GM21723 (cell line): ENCODE measurements around the gene SHB.

Experiments used
- ATAC-seq: cut with Tn5 transposase; IDR thresholded peaks from one replicate; pipeline ENCODE4 v1.9.1; 2021; ENCODE audit warnings: mild to moderate bottlenecking, moderate library complexity; ENCODE audit not compliant: unreplicated experiment

The SHB gene

DNA sequence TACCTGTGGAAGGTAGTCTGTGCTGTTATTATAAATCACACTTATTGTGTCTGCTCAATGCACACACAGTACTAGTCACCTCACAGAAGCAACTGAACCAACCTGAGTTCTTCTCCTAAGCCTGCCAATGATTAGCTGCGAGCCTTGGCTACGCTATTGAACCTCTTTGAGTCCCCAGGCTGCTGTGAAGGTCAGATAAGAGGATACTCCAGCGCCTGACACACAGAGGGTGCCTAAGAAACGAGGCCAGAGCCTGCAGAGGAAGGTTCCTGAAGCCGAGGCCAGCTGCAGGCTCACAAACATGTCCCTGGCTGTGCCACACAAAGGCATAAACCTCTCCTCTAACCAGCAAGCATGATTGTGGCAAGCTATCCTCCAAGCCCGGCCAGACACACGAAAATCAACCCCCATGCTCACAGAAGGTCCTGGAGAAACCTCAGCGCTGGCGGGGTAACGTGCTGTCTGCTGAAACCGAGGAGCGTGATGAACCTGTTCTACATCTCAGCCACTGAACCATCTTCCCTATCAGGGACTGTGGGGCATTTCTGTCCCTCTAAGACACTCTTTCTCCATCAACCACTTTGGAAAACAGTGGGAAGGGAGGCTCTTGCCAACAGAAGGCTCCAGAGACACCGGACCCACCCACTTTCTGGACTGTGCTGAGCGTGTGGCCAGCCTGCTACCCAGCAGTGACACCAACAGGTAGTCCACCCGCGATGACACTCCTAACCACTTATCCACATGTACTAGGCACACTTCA lies 111.9 kb downstream of the SHB start:
- ATAC-seq = no peak

DNA sequence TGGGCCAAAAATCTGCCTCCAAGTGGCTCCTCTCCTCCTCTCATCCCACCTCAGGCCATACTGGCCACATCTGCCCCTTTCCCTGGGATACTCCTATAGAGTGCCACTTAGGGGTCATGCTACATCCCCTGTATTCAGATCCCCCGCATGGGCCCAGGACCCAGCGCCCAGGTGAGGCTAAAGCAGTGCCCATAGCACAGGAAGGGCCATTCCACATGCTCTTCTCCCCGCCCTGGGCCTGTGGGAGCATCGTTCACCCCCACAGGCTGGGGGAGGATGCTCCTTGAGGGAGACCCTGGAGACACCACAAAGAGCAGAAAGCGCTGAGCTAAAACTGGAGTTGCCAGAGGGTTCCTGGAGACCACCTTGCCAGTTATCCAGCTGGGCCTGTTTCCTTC lies 112.6 kb downstream of the SHB start:
- no peak for ATAC-seq

DNA sequence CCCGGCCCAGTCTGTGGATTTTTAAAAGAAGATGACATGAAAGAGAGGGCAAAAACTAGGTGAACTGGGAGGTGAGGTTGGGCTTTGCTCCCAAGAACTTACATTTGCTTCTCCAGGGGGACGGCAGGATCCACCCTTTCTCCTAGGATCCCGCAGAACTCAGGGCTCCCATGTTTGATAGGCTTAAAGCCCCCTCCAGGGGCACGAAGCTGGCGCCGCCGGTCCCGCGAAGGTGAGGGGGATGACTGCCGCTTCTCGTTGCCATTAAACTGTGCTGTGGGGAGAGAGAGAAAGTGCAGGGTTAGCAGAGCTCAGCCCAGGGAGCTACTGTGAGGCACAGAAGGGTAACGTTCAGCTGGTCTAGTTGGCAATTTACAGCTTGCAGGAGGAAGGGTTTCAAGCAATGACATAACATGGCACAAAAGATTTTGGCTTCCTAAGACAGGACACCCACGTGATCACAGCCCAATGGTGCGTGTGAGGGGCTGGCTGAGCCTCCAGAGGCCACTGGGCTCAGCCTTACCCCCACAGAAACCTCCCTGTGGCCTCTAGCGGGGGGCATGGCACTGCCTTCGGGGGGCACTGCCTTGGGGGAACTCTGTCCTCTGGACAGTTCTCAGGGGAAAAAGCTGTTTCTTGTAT lies 113.1 kb downstream of the SHB start:
- ATAC-seq = no peak

DNA sequence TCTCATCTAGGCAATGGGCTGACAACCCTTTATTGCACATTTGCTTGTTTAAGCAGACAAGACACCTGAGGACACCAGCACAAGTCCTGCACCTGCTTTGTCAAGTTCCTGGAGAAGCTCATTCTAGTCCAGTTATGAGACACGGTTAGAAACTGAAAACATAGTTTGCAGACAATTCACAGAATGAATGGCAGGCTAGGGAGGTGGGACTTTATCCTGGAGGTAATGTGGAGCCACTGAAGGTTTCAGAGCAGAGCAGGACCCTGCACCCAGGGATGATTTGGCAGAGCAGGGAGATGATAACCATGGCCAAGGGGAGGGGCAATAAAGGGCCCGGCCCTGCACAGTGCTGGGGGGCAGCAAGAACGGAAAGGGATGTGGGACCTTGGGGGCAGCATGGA lies 114.4 kb downstream of the SHB start:
- ATAC-seq = peak; percentile 53

DNA sequence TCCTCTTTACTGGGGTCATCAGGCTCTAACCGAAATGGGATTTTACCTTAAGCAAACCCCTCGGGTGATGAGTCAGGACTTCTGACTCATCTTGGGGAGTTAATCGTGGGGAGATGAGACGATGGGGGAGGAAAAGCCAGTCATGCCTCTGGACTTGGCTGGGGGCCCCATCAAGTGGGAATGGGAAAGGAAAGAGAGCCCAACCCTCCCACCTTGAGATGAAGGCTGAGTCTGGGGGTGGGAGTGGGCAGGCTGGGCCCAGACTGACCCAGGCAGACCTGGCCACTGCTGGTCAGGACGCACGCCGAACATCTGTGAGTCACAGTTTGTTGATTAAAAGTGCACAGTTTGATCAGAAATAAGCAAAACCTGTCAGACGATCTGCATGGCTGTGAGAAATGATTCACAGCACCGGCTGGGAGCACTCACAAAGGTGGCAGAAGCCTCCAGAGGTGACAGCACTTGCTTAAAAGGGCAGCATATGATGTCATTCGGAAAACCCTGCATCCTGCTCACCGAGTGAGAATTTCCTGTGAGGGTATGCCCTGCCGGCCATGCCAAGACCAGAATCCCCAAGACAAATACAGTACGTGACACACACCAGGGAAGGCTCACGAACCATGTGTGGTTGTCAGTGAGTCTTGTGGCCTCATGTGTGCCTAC lies 115.1 kb downstream of the SHB start:
- peak; percentile 68 for ATAC-seq

DNA sequence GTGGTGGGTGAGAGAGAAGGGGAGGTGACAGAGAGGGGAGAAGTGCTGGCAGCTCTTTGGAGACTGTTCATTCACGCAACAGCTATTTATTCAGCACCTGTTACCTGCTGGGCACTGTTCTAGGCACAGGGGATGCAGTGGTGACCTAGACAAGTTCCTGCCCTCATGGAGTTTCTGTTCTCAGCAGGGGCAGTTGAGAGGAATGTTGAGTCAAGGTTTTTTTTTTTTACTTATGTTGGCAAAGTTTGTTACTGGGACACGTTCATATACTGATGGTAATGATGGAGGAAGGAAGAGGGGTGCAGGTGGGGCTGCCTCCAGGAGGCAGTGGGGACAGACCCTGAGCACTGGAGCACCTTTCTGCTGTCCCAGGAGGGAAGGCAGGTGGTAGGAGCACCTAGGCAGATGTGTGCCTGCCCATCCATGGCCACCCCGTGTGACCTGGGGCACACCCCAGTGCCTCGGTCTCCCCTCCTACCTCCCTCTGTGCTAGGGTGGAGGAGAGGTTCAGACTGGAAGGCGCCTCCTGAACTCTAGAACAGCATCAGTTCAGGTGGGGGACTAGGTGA lies 115.7 kb downstream of the SHB start:
- ATAC-seq = no peak

DNA sequence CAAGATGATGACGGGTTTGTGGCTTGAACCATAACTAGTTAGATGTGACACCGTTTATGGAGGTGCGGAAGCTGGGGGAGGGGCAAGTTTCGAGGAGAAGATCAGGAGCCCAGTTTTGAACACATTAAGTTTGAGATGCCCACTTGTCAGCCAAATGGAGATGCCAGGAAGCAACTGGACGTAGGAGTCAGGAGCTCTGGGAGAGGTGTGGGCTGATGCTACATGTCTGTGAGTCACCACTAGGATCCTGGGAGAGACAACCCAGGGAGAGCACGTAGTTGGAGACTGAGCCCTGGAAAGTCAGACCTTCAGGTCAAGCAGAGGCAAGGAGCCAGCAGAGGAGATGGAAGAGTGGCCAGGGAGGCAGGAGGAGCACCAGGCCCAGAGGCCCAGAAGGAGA lies 116.3 kb downstream of the SHB start:
- ATAC-seq = no peak

DNA sequence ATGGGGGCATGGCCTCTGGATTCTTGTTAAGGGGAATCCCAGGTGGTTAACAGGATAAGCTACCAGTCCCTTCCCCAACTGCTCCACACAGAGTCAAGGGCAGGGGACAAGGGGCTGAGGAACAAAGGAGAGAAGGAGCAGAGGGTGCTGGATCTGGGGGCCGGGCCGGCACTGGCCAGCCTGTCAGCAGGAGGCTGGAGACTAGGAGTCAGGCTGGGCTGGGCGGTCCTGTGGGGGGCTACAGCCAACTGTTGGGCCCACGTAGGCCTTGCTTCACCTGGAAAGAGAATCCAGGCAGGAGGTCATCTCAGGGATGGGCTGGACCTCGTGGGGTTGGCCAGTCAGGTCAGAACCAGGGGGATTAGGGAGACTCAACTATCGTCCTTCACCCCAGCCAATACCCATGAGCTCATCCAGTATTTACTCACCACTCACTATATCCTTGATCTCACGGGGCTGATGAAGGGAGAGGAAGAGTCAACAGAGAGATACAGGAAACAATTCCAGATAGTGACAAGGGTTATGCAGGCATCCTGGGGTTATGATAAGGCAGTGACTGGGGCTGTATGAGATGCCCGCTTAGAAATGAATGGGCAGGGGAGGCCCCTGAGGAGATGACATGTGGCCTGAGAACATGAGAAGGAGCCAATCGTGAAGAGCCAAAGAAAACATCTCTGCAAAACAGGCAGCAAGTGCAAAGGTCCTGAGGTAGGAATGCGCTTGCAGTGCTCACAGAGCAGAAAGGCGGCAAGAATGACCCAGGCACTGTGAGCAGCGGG lies 117.2 kb downstream of the SHB start:
- no peak for ATAC-seq

DNA sequence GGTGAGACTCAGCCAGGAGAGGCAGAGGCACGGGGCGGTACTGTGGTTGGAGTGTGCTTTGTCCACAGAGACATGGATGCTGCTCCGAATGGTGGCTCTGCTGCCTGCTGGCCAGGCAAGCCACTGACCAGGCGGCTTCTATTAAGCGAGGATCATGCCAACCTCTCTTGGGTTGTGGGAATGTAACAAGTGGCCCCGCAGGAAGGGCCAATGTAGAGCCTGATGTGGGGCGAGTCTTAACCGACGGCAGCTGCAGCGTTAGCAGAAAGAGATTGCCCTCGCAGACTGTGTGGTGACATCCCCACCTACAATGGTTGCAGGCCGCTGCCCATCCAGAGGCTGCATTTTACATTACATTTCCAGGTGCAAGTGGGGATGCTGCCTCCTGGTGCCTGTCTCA lies 118.5 kb downstream of the SHB start:
- ATAC-seq = no peak

DNA sequence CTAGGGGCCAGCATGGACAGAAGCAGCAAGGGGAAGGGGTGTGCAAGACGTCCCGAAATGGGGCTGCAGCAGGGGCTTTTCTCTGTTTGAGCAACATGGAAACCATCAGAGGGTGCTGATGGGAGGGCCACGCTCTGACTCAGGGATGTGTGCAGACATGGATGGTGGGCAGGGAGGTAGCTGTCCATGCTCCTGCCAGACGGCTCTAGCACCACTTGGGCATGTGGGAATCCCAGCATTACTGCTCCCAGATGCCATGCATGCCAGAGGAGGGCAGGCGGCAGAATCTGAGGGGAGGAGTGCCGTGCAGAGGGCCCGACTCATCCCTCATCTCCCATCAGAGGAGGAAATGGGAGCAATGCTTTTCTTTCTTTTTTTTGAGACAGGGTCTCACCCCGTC lies 119.5 kb downstream of the SHB start:
- no peak for ATAC-seq

DNA sequence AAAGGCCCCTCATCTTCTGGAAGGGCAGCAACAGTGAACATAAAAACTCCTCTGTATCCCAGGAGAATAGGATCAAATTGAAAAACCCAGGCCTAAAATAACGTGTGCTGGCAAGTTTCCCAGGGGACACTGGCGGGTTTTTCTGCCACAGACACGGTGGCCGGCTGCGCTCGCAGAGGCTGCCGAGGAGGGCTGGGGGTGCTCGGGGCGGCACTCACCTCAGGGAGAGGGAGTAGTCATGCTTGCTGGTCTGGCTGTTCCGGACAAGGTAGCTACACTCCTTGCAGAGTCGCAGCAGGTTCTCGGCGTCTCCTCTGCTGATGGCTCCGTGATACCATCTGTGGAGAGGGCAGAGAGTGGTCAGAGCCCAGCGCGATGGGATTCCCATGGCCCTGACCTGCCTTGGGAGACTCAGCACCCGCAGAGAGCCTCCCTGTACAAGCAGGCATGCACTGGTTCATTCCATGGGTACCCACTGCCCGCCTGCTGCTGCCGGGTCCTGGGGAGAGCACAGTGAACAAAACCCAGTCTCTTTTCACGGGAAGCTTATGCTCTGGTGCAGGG lies 120.5 kb downstream of the SHB start:
- no peak for ATAC-seq

DNA sequence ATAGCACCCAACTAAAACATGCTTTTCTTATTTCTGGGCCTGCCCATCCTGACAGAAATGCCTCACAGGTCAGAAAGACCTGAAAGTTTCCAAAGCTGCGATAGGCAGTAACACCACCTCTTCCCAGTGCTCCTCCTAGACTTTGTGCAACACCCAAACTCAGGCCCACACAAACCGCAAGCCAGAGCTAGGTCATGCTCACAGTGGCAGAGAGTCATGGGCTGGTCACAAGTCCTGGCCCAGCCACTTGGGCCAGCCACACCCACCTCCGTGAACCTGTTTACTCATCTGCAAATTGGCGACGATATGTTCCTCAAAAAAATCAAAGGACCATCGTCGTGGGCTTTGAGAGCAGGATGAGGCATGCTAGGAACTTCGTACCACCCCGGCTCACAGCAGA lies 121.0 kb downstream of the SHB start:
- no peak for ATAC-seq

DNA sequence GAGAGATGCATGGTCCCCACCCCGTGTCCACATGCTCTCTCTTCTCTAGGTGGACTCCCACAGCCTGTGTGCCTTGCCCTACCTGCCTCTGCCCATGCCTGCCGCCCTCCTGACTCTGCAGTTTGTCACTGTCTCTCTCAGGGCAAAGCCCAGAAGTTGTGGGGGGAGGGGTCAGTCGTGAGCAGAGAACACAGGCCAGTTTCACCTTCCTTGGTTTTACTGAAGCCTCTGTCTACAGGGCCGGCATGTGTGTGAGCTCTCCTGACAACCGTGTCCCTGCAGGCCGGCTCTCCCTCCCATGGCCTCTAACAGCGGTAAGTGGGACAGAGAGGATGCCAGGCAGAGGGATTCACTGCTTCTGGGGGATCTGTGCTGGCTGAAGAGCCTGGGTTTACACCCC lies 121.6 kb downstream of the SHB start:
- ATAC-seq = no peak

DNA sequence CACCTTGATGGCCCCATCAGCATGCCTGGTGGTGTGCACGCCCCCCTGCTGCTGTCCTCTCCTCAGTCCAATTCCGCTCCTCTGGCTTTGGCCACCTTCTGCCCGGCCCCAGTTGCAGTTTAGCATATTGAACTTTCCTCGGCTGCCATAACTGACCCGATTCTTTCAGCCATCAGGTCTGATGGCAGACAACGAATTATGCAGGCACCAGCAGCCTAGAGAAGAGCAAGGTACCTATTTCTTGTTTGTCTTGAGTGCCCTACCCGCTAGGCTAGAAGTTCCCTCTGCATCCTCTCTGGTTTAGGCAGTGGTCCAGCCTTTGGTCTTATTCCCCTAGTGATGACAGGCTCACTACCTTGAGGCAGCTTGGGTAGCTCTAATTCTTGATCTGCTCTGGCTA lies 122.1 kb downstream of the SHB start:
- no peak for ATAC-seq

DNA sequence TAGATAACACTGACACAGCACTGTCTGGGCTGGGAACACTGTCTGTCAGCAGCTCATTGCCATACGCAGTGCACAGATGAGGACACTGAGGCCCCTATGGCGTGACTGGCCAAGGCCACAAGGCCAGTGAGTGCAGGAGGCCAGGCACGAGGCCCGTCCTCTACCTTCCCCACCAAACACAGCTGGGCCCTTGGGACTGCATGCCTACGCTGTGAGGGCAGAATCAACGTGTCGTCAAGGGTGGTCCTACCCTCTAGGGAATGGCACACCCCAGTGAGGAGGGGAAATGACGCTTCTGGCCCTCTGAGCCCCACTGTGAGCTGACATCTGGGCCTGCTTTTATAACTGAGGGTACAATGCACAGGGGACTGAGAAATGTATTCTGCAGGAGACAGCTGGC lies 123.0 kb downstream of the SHB start:
- ATAC-seq = no peak

DNA sequence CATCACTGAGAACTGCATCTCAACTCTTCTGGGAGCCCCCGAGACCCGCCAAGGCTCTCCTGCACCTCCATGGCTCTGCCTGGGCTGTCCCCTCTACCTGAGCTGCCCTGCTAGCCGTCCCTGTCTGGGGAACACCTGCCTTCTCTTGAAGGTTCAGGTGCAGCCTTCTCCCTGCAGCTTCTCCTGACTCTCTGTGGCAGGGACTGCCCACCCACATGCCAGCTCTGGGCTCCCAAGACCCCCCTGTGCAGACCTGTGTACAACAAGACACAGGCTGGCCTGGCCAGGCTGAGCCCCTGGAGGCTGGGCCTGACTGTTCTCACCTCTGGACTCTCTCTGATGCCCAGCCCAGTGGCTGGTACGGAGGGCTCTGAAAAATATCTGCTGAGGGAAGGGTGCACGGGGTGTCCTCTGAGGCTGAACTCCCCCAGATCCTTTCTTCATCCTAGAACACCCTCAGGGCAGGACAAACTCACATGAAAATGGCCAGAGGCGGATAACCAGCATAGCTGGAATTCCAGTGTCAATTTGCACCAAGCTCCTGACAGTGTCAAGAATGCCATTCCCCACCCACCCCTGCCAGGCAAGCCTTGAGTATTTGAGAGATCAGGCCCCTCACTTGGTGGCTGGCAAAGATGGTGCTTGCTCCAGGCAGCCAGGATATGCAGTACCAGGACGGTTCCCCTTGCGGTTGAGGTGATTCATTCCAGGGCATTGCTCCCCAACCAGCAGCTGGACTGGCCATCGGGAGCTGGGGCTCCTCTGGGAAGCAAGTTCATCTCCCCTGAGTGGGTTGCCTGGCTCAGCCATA lies 124.2 kb downstream of the SHB start:
- no peak for ATAC-seq

DNA sequence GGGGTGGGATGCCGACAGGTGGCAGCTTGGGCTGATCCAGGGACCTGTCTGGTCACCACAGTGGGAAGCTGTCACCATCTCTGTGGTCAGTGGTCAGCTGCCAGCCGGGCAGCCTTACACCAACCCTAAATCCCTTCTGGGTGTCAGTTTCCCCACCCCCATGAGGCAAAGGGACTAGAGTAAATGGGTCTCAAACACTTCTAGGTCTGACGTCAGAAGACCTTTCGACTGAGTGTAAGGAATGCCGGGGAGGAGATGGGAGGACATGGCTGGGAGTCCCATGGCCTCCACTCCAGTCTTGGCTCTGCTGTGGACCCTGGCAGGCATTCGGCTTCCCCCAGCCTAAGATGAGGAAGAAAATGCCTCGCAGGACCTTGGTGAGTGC lies 124.8 kb downstream of the SHB start:
- ATAC-seq = no peak

DNA sequence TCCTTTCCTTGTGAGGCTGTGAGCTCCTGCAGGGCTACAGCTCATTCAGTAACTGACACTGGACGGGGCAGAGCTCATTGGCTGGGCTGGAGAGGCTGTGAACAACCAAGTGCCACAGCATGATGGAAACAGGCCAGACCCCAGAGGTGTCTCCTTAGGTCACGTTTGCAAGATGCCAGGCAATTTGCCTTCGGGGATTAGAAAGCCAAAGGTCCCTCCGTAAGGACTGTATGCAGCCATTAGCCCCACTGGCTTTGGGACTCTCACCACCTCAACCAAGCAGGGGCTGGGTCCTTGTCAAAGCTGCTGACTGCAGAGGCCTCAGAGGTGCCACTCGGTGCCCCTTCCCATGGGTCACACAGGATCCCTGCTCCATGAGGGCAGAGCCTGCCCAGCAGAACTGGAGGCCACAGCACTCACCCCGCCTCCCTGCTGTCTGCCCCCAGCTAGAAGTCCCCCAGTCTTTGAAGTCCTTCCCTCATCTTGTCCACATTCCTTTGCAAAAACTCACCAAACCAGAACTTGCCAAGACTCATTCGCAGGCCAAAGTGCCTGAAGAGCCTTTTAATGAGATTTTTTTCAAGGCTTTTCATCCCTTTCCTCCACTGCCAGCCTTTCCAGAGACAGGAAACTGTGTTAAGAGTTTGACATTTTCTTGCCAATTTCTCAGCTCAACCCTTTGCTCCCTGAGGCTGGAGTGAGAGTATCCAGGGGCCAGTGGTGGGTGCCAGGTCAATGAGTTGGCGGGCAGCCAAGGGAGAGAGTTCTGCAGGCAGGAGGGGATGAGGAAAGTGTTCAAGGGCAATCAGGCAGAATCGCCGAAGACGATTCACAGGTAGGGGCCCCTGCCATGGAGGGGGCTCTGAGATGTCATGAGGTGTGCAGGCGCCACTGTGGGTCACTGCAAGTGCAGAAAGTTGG lies 125.4 kb downstream of the SHB start:
- ATAC-seq = no peak
